MM.1S (cell line): ENCODE measurements around the gene BLM.

Experiments used
- EZH2 ChIP-seq: fragments of 300-600 bp; sonication (generic); optimal IDR thresholded peaks from 2 replicates; pipeline ENCODE3; 2017; ENCODE audit warnings: low read depth, mild to moderate bottlenecking, antibody characterized with exemption, low read length, mixed read lengths
- TF ChIP-seq, protein P1 (sequence below): fragments of 300-600 bp; sonication (generic); IDR thresholded peaks from 2 replicates; pipeline ENCODE4 v1.5.1; 2016; ENCODE audit warnings: antibody characterized with exemption, low read length, mixed read lengths

DNA sequence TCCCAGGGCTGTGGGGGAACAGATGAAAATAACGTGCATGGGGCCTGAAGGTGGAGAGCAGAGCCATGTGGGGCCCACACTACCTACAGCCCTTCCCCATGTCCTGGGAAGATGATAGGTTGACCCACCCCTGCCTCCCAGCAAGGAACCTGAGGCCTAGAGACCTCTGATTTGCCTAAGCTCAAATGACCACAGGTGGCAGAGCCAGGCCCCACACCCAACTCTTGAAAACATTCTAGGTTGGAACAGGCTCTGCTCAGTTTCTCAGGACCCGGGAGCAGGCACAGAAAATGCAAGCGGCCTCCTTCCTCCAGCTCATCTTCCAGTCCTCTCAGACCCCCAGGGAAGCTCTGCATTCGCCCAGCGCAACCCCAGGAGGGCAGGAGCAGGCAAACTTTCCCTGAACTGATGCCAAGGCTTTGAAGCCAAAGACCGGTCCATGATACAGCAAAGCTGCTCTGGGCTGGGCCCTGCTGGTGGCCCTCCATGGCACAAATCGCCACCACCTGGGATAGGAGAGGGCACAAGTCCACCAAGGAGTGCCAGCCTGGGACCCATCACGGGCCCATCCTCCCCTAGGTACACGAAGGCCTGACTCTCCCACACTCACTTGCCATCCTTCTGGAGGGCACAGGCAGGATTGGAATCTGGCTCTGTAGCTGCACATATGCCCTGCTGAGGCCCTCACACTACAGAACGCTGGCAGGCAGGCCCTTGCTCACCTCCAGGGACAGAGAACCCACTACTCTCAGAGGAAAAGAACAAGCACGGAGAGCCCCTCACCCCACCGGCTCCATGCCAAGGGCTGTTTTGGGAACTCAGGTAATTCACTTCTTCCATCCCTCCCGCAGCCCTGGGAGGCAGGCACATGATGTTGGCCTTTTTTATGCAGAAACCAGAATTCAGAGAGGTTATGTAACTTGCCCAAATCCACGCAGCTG is 100.2 kb downstream of the BLM start:
- TF ChIP-seq, protein P1, sequence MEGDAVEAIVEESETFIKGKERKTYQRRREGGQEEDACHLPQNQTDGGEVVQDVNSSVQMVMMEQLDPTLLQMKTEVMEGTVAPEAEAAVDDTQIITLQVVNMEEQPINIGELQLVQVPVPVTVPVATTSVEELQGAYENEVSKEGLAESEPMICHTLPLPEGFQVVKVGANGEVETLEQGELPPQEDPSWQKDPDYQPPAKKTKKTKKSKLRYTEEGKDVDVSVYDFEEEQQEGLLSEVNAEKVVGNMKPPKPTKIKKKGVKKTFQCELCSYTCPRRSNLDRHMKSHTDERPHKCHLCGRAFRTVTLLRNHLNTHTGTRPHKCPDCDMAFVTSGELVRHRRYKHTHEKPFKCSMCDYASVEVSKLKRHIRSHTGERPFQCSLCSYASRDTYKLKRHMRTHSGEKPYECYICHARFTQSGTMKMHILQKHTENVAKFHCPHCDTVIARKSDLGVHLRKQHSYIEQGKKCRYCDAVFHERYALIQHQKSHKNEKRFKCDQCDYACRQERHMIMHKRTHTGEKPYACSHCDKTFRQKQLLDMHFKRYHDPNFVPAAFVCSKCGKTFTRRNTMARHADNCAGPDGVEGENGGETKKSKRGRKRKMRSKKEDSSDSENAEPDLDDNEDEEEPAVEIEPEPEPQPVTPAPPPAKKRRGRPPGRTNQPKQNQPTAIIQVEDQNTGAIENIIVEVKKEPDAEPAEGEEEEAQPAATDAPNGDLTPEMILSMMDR: no peak
- no peak for TF ChIP-seq EZH2
